Mesenchymal stem cell (in vitro differentiated cells and primary cell): Measurements from ENCODE around the gene ADI1.

Experiments
- DNase-seq: peaks from one replicate; pipeline ENCODE4 v3.0.0-alpha.2; 2013
- H2AFZ ChIP-seq: one replicate; pipeline ENCODE4 v1.6.1; 2013; ENCODE audit warnings: low read depth, mild to moderate bottlenecking, control low read depth, inconsistent platforms, low read length, moderate library complexity
- H2AK5ac ChIP-seq: 2 replicates; pipeline ENCODE4 v1.6.1; 2013; ENCODE audit warnings: low read length, moderate library complexity, mild to moderate bottlenecking, inconsistent platforms; ENCODE audit not compliant: severe bottlenecking
- H2BK120ac ChIP-seq: one replicate; pipeline ENCODE4 v1.6.1; 2013; ENCODE audit warnings: low read depth, mild to moderate bottlenecking, inconsistent platforms, low read length, moderate library complexity
- H2BK12ac ChIP-seq, 2 experiments: one replicate each; pipeline ENCODE4 v1.6.1; 2013; ENCODE audit warnings: inconsistent platforms in 2 of 2, low read length in 2 of 2, mild to moderate bottlenecking in 2 of 2, moderate library complexity in 2 of 2, control low read depth in 1 of 2
- H2BK15ac ChIP-seq: one replicate; pipeline ENCODE4 v1.6.1; 2013; ENCODE audit warnings: mild to moderate bottlenecking, low read depth, inconsistent platforms; ENCODE audit not compliant: poor library complexity, severe bottlenecking
- H2BK5ac ChIP-seq: 2 replicates; pipeline ENCODE4 v1.6.1; 2013; ENCODE audit warnings: low read depth, mild to moderate bottlenecking, low read length, control low read depth, inconsistent platforms; ENCODE audit not compliant: poor library complexity, severe bottlenecking
- H3K14ac ChIP-seq, 2 experiments: one replicate each; pipeline ENCODE4 v1.6.1; 2013; ENCODE audit warnings: inconsistent platforms in 2 of 2, low read length in 2 of 2, control low read depth in 1 of 2, mild to moderate bottlenecking in 1 of 2, moderate library complexity in 1 of 2
- H3K18ac ChIP-seq, 2 experiments: one replicate each; pipeline ENCODE4 v1.6.1; 2013; ENCODE audit warnings: inconsistent platforms in 2 of 2, low read length in 2 of 2, control low read depth in 1 of 2, low read depth in 1 of 2, mild to moderate bottlenecking in 1 of 2
- H3K23ac ChIP-seq, 2 experiments: one replicate each; pipeline ENCODE4 v1.6.1; 2013; ENCODE audit warnings: inconsistent platforms in 2 of 2, low read length in 2 of 2, mild to moderate bottlenecking in 2 of 2, moderate library complexity in 2 of 2, control low read depth in 1 of 2
- H3K27ac ChIP-seq: 2 replicates; pipeline ENCODE4 v1.5.1; 2013; ENCODE audit warnings: mild to moderate bottlenecking, moderate library complexity, low read length, control low read depth, inconsistent platforms; ENCODE audit not compliant: poor library complexity, severe bottlenecking
- H3K27me3 ChIP-seq, 2 experiments: 2 replicates each; pipeline versions ENCODE4 v1.6.1 to v1.7.0; 2013; ENCODE audit warnings: low read length in 2 of 2, mild to moderate bottlenecking in 2 of 2, moderate library complexity in 2 of 2, control low read depth in 1 of 2, inconsistent platforms in 1 of 2; ENCODE audit not compliant: control insufficient read depth in 1 of 2, insufficient read depth in 1 of 2
- H3K36me3 ChIP-seq, 2 experiments: 2 replicates each; pipeline versions ENCODE4 v1.6.1 to v1.7.0; 2013; ENCODE audit warnings: low read length in 2 of 2, control low read depth in 1 of 2, inconsistent platforms in 1 of 2, low read depth in 1 of 2, mild to moderate bottlenecking in 1 of 2; ENCODE audit not compliant: insufficient read depth in 2 of 2, control insufficient read depth in 1 of 2
- H3K4ac ChIP-seq, 2 experiments: one replicate each; pipeline ENCODE4 v1.6.1; 2013; ENCODE audit warnings: inconsistent platforms in 2 of 2, low read length in 2 of 2, mild to moderate bottlenecking in 2 of 2, moderate library complexity in 2 of 2, control low read depth in 1 of 2, low read depth in 1 of 2
- H3K4me1 ChIP-seq: 2 replicates; pipeline ENCODE4 v1.6.1; 2013; ENCODE audit warnings: low read depth, low read length, control low read depth; ENCODE audit not compliant: control insufficient read depth, insufficient read depth
- H3K4me2 ChIP-seq: 2 replicates; pipeline ENCODE4 v1.6.1; 2013; ENCODE audit warnings: low read length, mild to moderate bottlenecking, inconsistent platforms; ENCODE audit not compliant: poor library complexity, severe bottlenecking
- H3K4me3 ChIP-seq, 2 experiments: 2 replicates each; pipeline versions ENCODE4 v1.5.1 to v1.7.0; 2013; ENCODE audit warnings: low read length in 2 of 2, mild to moderate bottlenecking in 2 of 2, control low read depth in 1 of 2, low read depth in 1 of 2; ENCODE audit not compliant: insufficient read depth in 1 of 2
- H3K79me1 ChIP-seq: replicated peaks from 2 replicates; pipeline ENCODE4 v1.6.1; 2013; ENCODE audit warnings: mild to moderate bottlenecking, control low read depth, low read length, inconsistent platforms; ENCODE audit not compliant: poor library complexity, severe bottlenecking
- H3K9ac ChIP-seq: 2 replicates; pipeline ENCODE4 v1.7.0; 2013; ENCODE audit warnings: mild to moderate bottlenecking, low read length, moderate library complexity
- H3K9me3 ChIP-seq: 2 replicates; pipeline ENCODE4 v1.7.0; 2013; ENCODE audit warnings: mild to moderate bottlenecking, low read length; ENCODE audit not compliant: control insufficient read depth
- H4K8ac ChIP-seq: one replicate; pipeline ENCODE4 v1.6.1; 2013; ENCODE audit warnings: inconsistent platforms, mild to moderate bottlenecking, low read length, moderate library complexity
- H4K91ac ChIP-seq: one replicate; pipeline ENCODE4 v1.6.1; 2013; ENCODE audit warnings: mild to moderate bottlenecking, low read length, inconsistent platforms
- WGBS: methylation state at CpG from one replicate; pipeline ENCODE4 v1.1.7; 2013; ENCODE audit warnings: mixed read lengths; 5-methylcytosine and 5-hydroxymethylcytosine counted together

ADI1 gene

DNA sequence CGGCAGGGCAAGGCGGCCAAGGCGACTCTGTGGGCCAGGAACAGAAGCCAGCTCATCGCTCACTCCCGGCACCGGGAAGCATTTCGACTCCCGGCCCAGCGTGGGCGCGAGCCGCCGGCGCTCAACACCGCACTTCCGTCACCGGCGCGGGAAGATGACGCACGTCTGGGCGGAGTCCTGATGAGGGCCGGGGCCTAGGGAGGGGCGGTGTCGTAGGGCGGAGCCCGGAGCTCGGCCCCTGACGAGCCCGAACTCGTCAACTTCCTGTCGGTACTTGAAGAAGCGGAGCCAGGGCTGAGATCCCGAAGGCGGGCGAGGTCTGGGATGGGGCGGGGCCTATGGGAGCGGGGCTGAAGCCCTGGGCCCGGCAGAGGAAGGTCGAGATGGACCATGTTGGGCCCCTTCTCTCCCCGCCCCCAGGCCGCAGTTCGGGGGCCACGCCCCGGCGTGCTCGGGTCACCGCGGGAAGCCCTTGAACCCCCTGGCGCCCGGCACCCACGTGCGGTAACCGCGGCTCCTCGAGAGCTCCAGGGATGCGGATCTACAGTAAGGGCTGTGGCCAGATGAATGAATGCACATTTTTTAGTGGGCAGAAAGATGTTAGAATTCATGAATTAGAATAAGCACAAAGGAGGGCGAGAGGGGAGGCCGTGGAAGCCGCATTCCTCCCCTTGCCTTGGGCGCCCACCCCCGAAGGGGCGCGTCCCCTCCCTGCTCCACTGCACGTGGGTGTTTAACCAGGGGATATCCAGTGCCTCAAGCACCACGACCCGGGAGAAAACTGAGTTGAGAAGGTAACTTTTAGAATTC, 39.1 kb upstream of the ADI1 start, which contains the start of gene RNASEH1:
Gene RNASEH1, minus strand, starts transcription at position 129 of the 810 bp plus-strand sequence. Its CDS starts 73 bp downstream, at position 56.
- Histone ChIP-seq H2BK5ac (peak within 1 kb of the TSS; percentile 46), H3K27me3 (no peaks in the 10 kb centered on the region), H3K4ac (peak within 1 kb of the TSS; percentile 43 to 85), H3K14ac (peak within 1 kb of the TSS in 1 of 2 experiments; percentile 95), H3K9me3 (no peaks in the 10 kb centered on the region), H3K23ac (peak within 1 kb of the TSS in 1 of 2 experiments; percentile 42), H3K4me1 (peaks cover 3% of the 10 kb centered on the region), H3K9ac (peak within 1 kb of the TSS; percentile 100), H3K27ac (peak within 1 kb of the TSS; percentile 82), H4K8ac (peak within 1 kb of the TSS; percentile 94), H2BK15ac (peak within 1 kb of the TSS; percentile 79), H2BK12ac (peak within 1 kb of the TSS; percentile 15 to 20), H2AK5ac (peak within 1 kb of the TSS; percentile 89), H3K18ac (peak within 1 kb of the TSS; percentile 89 to 95), H4K91ac (peak within 1 kb of the TSS; percentile 71), H3K4me2 (peak within 1 kb of the TSS; percentile 87), H2AFZ (peak within 1 kb of the TSS; percentile 73), H3K36me3 (peaks cover 19 to 54% of the 10 kb centered on the region in 2 experiments), H3K4me3 (peak within 1 kb of the TSS; percentile 96), H2BK120ac (peak within 1 kb of the TSS; percentile 1), H3K79me1 (peaks cover 18% of the 10 kb centered on the region)
- peak; percentile 99 for DNase-seq
- WGBS: under 1% methylated on average over 48 of the region's 67 CpGs

DNA sequence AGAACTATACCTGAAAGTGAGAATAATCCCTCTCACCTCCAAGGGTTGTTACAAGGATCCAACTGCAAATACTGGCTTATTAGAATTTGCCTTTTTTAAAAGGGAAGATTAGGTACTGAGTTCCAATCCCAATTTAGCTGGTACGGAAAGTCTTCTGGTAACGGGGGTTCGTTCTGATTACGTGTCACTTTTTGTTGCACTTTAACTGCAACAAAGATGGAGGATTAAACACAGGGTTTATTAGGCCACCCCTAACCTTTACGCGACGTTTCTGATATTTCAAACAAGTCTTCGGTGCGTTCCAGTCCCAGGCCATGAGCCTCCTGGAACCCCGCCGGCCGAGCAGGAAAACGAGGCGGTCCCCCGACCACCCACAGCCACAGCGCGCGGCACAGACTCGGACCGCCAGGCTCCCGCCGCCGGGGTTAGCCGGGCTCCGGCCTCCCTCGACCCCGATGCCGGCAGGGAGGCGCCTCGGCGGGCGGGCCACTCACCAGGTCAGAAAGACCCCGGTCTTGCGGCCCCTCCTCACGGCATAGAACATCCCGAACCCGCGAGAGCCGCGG, 38.4 kb upstream of the ADI1 start:
- Histone ChIP-seq H3K27me3 (no peaks in the 10 kb centered on the region), H3K4ac (peak overlapping the region; percentile 43 to 85), H3K4me3 (peak overlapping the region; percentile 96), H3K4me1 (peaks cover 3% of the 10 kb centered on the region), H3K79me1 (peaks cover 19% of the 10 kb centered on the region), H2AK5ac (peak overlapping the region; percentile 89), H3K4me2 (peak overlapping the region; percentile 87), H3K27ac (peak overlapping the region; percentile 82), H3K9ac (peak overlapping the region; percentile 100), H4K8ac (peak overlapping the region; percentile 94), H4K91ac (peak overlapping the region; percentile 71), H2BK12ac (no peak overlapping the region), H2BK5ac (peak overlapping the region; percentile 46), H2BK120ac (no peak overlapping the region), H3K14ac (peak overlapping the region in 1 of 2 experiments; percentile 95), H2BK15ac (peak overlapping the region; percentile 79), H2AFZ (peak overlapping the region; percentile 73), H3K9me3 (no peaks in the 10 kb centered on the region), H3K36me3 (peaks cover 21 to 52% of the 10 kb centered on the region in 2 experiments), H3K18ac (peak overlapping the region; percentile 89 to 95), H3K23ac (peak overlapping the region in 1 of 2 experiments; percentile 17)
- under 1% methylated on average over 40 of the region's 40 CpGs for WGBS
- DNase-seq: no peak

DNA sequence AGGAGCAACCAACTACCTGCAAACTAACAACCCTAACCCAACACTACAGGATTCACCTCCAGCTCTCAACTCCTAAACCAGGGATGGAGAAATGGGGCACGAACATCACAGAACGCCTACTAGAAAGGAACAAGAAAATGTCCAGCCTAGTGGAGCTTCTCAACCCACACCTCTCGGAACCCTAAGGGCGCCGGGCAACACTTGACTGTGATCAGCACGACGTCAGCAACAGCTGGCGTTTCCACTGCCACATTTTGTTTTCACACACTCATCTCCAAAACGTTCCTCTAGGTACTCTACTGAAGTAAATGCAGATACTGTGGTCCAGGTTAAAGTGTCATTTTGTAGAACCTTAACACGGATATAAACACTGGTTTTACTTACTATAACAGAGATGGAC, 34.6 kb upstream of the ADI1 start:
- no peak overlapping the region for H4K8ac ChIP-seq
- no peak overlapping the region for H2BK15ac ChIP-seq
- no peak overlapping the region for H2BK120ac ChIP-seq
- H2AK5ac ChIP-seq: no peak overlapping the region
- H3K14ac ChIP-seq: no peak overlapping the region
- H2BK5ac ChIP-seq: no peak overlapping the region
- H3K4ac ChIP-seq: no peak overlapping the region
- no peak overlapping the region for H3K4me2 ChIP-seq
- H4K91ac ChIP-seq: no peak overlapping the region
- H3K9ac ChIP-seq: no peak overlapping the region
- H3K27me3 ChIP-seq: no peaks in the 10 kb centered on the region
- peaks cover 1% of the 10 kb centered on the region for H3K4me1 ChIP-seq
- 90% methylated on average over 9 of the region's 10 CpGs for WGBS
- no peaks in the 10 kb centered on the region for H3K9me3 ChIP-seq
- H3K27ac ChIP-seq: no peak overlapping the region
- H3K18ac ChIP-seq: no peak overlapping the region
- H3K79me1 ChIP-seq: peaks cover 33% of the 10 kb centered on the region
- no peak overlapping the region for H3K23ac ChIP-seq
- H2BK12ac ChIP-seq: no peak overlapping the region
- no peak overlapping the region for H2AFZ ChIP-seq
- H3K4me3 ChIP-seq: no peak overlapping the region
- no peak for DNase-seq
- H3K36me3 ChIP-seq: peaks cover 53 to 66% of the 10 kb centered on the region in 2 experiments

- peaks cover 59 to 89% of the 10 kb centered on the region in 2 experiments for H3K36me3 ChIP-seq
- peaks cover 29% of the 10 kb centered on the region for H3K79me1 ChIP-seq
- DNase-seq: no peak
- no peak overlapping the region for H4K8ac ChIP-seq
- H3K9ac ChIP-seq: no peak overlapping the region
- H2AFZ ChIP-seq: no peak overlapping the region
- H2BK120ac ChIP-seq: no peak overlapping the region
- no peaks in the 10 kb centered on the region for H3K27me3 ChIP-seq
- no peak overlapping the region for H2AK5ac ChIP-seq
- H3K4ac ChIP-seq: no peak overlapping the region
- no peak overlapping the region for H3K14ac ChIP-seq
- no peak overlapping the region for H2BK12ac ChIP-seq
- no peak overlapping the region for H3K23ac ChIP-seq
- no peak overlapping the region for H3K18ac ChIP-seq
- H4K91ac ChIP-seq: no peak overlapping the region
- H3K4me2 ChIP-seq: no peak overlapping the region
- WGBS: 90% methylated on average over 2 of the region's 2 CpGs
- no peaks in the 10 kb centered on the region for H3K9me3 ChIP-seq
- no peak overlapping the region for H2BK5ac ChIP-seq
- no peak overlapping the region for H3K27ac ChIP-seq
- no peaks in the 10 kb centered on the region for H3K4me1 ChIP-seq
- H2BK15ac ChIP-seq: no peak overlapping the region
- H3K4me3 ChIP-seq: no peak overlapping the region
These were observed 28.6 kb upstream of the ADI1 start for GRCh38 chr2:3547915-3548314.
